HG03565 (cell line): Measurements from ENCODE around the gene JPH2.
"Not testable (repeated sequence)": the region's sequence is repeated elsewhere in the genome, so short reads cannot be mapped to it uniquely, and the experiment has no call there.

Experiments used
- ATAC-seq: cut with Tn5 transposase; IDR thresholded peaks from one replicate; pipeline ENCODE4 v1.9.1; 2021; ENCODE audit warnings: mild to moderate bottlenecking, moderate library complexity; ENCODE audit not compliant: unreplicated experiment

Gene JPH2

DNA sequence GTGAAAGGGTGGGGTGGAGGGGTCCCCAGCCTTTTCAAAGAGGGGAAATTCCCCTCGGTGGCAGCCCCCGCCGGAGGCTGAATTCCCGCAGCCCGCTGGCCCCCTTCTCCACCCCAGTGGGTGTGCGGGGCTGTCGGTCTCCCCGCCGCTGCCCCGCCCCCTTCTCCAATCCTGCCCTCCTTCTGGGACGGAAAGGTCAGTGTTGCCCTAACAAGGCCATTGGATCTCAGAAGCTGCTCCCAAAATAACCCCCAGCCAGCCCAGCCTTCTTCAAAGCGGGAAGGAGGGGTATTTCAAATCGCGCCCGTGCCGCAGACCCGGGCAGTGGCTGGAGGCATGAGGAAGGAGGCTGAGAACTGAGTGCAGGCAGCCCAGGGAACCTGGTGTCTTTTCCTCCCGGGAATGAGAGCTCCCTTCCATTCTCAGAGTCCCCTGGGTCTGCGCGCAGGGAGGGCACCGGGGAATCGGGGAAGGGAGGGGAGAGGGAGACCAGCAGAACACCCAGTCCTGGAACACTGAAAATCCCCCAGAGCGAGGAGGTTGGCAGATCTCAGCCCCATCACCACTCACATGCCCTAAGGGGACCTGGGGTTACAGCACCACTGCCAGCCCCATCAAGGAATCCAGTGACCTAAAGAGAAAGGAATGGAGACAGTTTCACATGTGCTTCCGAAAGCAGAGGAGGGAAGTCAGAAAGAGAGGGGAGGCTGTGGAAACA lies at the start of gene JPH2:
JPH2 (minus strand) TSS at position 135 of the 718 bp plus-strand sequence. CDS start 483 bp downstream, outside the sequence.
- no peak for ATAC-seq

DNA sequence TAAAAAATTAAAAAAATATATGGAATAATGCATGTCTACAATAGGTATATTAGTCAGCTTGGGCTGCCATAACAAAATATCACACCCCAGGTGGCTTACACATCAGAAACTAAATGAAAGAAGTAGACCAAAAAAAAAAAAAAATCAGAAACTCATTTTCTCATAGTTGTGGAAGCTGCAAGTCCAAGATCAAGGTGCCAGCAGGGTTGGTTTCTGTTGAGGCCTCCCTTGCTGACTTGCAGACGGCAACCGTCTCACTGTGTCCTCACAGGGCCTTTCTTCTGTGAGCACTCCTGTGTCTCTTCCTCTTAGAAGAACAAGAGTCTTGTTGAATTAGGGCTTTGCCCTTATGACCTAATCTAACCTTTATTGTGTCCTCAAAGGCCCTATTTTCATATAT lies 48.7 kb upstream of the JPH2 start:
- ATAC-seq: no peak

GRCh38 chr20:44234566-44235317 lies 47.8 kb upstream of the JPH2 start:
- no peak for ATAC-seq

DNA sequence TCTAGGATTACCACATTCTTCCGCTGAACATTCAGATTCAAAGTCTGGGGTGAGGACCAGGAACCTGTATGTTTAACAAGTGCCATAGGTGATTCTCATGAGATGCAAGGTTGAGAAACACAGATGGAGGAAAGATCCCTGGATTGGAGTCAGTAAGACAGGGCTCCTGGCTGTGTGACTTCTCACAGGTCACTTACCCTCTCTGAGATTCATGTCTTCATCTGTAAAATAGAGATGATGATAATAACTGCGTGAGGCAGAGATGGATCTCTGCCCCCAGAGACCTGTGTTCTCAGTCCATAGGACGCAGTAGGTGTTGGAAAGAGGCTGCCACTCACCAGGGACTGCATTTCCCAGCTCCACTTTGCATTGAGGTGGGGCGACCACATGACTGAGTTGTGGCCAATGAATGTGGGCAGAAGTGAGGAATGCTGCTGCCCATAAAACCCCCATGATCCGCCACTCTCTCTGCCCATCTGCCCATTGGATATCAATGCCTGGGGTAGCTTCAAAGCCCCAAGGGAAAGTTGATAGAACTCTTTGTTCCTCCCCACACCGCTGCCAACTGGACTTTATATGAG lies 46.5 kb upstream of the JPH2 start:
- no peak for ATAC-seq

DNA sequence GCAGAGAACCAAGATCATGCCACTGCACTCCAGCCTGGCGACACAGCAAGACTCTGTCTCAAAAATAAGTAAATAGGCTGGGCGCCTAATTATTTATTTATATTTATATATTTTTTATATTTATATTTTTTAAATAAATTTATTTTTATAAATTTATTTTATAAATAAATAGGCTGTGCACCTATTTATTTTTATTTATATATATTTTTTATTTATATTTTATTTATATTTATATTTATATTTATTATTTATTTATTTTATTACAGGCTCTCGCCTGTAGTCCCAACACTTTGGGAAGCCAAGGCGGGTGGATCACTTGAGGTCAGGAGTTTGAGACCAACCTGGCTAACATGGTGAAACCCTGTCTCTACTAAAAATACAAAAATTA lies 45.5 kb upstream of the JPH2 start:
- not testable (repeated sequence) for ATAC-seq

GRCh38 chr20:44231713-44232468 lies 44.9 kb upstream of the JPH2 start:
- ATAC-seq: no peak

GRCh38 chr20:44231193-44231592 lies 44.2 kb upstream of the JPH2 start:
- ATAC-seq: no peak

DNA sequence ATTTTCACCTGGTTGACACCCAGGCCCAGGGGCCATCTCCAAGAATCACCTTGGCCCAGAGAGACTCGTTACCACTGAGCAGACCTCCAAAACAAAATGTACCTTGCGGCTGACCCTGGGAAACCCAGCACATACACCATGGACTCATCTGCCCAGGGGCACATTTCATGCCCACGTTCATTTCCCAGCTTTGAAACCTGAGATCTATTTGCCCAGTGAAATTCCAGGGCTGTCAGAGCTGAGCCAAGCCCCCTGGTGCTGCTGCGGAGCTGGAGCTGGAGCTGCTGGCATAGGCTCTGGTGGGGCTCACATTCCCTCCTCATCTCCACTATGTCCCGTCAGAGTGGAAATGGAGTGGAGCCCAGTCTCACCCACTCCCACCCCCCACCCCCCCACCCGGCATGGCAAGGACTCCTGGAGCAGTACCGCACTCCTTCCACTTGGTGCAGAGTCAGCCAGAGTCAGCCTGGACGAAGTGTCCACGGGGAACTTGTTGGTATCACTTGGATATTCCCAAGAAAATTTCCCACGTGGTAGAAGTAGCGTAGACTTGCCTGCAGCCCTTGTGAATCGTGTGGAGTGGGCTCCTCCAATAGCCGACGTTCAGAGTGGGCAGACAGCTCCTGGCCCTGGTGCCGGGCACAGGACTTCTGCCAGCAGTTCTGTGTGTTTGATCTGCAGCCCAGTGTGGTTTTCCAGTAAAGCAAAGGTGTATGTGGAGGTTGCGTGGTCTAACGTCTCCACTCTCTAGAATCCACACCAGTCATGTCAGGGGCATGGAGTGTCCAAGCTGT lies 41.7 kb upstream of the JPH2 start:
- no peak for ATAC-seq

DNA sequence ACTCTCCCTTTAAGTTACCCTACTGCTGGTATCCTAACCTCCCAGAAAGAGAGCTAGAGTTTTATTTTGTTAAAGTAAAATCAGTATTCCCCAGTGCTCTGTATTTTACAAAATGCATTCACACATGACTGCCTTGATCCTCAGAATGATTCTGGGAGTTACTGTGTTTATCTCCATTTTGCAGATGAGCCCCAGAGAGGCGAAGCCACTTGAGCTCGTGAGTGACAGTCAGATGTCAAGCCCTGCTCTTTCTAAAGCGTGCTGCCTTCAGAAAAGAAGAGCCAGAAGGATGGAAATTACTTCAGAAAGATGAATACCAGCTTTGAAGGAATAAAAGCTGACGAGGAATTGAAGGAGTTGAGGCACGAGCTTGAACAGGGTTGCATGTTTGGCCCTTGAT lies 37.6 kb upstream of the JPH2 start:
- ATAC-seq: no peak

DNA sequence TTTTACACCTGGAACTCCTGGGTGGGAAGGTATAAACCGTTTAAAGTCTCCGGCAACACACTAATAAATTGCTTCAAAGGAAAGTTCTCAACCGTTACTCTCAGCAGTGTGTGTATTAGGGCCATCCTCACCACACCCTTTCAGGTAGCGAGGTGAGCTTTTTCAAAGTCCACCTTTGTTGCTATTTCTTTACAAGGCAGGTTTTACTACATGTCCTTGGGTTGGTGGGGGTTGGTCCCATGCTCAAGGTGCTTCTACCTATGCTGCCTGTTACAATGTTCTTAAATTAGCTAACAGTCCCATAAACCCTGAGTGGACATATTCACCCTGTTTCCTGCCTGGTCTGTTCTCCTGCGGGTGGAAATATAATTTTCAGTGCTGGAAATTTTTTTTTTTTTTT lies 36.7 kb upstream of the JPH2 start:
- ATAC-seq: no peak

- no peak for ATAC-seq
Observed at GRCh38 chr20:44222633-44223368, 35.8 kb upstream of the JPH2 start.

DNA sequence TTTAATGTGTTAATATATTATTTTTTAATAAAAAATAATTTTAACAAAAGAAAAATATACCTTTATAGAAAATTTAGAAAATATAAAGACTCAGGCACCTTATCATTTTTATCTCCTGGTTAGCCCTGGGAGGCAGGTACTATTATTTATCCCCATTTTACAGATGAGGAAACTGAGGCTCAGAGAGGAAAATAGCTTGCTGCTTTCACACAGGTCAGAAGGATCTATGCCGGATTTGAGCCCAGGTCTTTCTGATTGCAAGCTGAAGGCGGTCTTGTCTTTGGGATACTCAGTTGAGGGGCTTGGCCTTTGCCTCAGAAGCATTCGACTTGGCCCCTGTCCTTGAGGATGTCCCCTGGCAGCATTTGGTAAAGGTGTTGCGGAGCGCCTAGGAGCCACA lies 35.0 kb upstream of the JPH2 start:
- no peak for ATAC-seq

- ATAC-seq: no peak
Observed at GRCh38 chr20:44221368-44221954, 34.5 kb upstream of the JPH2 start.

DNA sequence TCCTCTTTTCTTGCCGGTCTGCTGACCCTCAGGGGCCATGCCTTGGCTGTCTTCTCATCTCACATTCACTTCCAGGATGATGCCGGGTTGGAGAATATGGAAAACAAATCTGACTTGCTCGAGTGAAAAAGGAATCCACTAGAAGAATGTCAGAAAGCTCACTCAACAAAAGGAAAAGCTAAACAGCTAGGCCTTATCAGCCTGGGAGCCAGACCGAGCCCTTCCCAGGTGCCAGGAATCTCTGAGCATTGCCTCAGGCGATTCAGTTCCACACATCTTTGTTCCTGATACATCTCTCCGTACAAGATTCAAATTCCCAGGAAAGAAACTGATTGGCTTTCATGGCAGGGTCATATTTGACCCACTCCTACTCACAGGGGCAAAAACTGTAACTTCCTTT lies 32.8 kb upstream of the JPH2 start:
- no peak for ATAC-seq

GRCh38 chr20:44219170-44219730 lies 32.3 kb upstream of the JPH2 start:
- ATAC-seq: no peak

GRCh38 chr20:44218446-44218845 lies 31.5 kb upstream of the JPH2 start:
- no peak for ATAC-seq

DNA sequence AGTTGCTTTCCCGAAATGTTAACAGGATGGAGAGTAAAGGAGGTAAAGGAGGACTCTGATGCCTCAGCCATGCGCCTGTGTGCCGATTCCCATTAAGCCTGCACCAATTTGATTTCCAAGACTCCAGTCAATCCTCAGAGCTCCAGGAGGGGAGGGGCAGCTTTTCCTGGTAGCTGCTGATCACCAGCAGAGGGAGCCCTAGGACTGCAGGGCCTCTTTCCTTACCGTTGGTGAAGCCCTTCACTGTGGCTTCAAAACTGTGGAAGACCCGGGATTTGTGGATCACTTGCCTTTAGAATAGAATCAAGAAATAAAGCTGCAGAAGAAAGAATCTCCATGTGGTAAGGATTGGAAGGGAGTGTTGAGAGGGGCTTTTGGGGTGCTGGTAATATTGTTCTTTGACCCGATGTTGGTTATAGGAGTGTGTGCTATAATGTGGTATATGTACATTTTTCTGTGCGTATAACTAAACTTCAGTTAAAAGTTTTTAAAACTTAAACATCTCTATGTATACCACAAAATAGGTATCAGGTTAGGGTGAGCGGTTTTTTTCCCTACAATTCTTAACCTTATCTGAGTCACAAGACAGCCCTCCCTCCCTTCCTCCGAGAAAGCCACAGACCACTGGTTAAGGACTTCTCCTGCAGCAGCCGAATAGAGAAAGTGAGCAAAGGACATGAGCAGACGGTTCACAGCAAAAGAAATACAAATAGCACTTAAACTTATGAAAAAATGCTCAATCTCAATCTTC lies 30.5 kb upstream of the JPH2 start:
- ATAC-seq: no peak

- no peak for ATAC-seq
Observed at GRCh38 chr20:44215125-44215524, 28.1 kb upstream of the JPH2 start.

DNA sequence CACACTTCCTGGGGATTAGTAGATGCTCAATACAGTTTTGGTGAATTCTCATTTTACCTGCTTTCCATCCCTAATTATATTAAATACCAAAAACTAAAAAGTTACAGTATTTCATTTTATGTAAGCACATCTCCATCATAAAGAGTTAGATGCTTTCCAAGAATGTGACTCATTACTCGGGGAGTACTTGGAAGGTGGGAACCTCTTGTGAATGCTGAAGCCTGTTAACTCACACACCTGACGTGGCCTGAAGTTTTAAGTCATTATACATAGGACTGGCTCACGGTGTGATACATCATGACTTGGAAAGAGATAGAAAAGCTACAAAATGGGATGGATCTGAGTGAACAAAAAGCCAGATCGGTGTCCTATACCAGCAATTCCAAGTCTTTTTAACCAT lies 25.8 kb upstream of the JPH2 start:
- no peak for ATAC-seq
